ENCODE measurements around the gene TMPRSS6. TPM values are rescaled to one million over a fixed set of nuclear protein-coding genes. Genes with fewer than 3 reads are reported as not detected.

Gene TMPRSS6
- total and polyA plus RNA-seq, 2 of the 8 experiments (the other 6 are each of a cell fraction or from before 2014, with no cell fraction given) = 0.02 TPM; not detected in 1

GRCh38 chr22:37026325-37026724, 83.2 kb downstream of the TMPRSS6 start:
- DNase-seq (ENCODE audit: low read depth in 1 of 2, low spot score in 2 of 2) (no peak), FAIRE-seq (no peak)
- no peak overlapping the region; the same call in 1 of the 2 replicates for H4K8ac ChIP-seq (ENCODE audit: extremely low read depth, insufficient read depth, low read length)
- no peak overlapping the region for H3K56ac ChIP-seq (replicated peaks; ENCODE audit: insufficient read length, low read depth, low read length)
- WGBS, 2 experiments (ENCODE audit: extremely low coverage in 1 of 2, insufficient coverage in 1 of 2, insufficient read length in 1 of 2, insufficient replicate concordance in 2 of 2, low coverage in 1 of 2, low lambda C conversion rate in 2 of 2, missing lambda C conversion rate in 1 of 2) = 94% methylated on average over 5 of the region's 5 CpGs; no CpG with 5 or more reads in 1 of the 2 experiments
- H3K18ac ChIP-seq (ENCODE audit: extremely low read depth, low read length) = no peak overlapping the region
- no peak overlapping the region for H3K9ac ChIP-seq (replicated peaks in 1 of 4; ENCODE audit: extremely low read depth in 1 of 4, low read depth in 3 of 4, low read length in 3 of 4)
- H3K14ac ChIP-seq (ENCODE audit: insufficient read length) = no peak overlapping the region
- peaks cover 0 to 8% of the 10 kb centered on the region in 2 experiments; a peak in 1 of 4 replicates for H3K79me2 ChIP-seq (ENCODE audit: control insufficient read depth in 1 of 2, insufficient read depth in 2 of 2, low read length in 2 of 2)
- peaks cover 10 to 28% of the 10 kb centered on the region in 2 experiments for H4K20me1 ChIP-seq (replicated peaks in 1 of 2; ENCODE audit: control insufficient read depth in 1 of 2, insufficient read depth in 2 of 2, low read length in 2 of 2)
- H4K91ac ChIP-seq (replicated peaks; ENCODE audit: insufficient read length, low read length) = peak overlapping the region; percentile 8
- H2BK5ac ChIP-seq (ENCODE audit: low read depth, low read length) = no peak overlapping the region
- ChIA-PET CTCF (ENCODE audit: partially characterized antibody) (interaction anchor here (0.8 to 1.9 kb wide), 5 partner anchors 11 to 456 kb away, joined by 3 to 6 read pairs (median 4); no protein-coding TSS in a partner anchor), POLR2A (ENCODE audit: partially characterized antibody) (interaction anchor here (0.6 to 2.4 kb wide), 7 partner anchors 9 to 250 kb away, joined by 3 to 8 read pairs (median 3); partner anchors contain the start of gene IFT27)
- no peak overlapping the region for H2BK120ac ChIP-seq (replicated peaks; ENCODE audit: low read depth, low read length)
- no peak overlapping the region for H2BK15ac ChIP-seq (ENCODE audit: low read length)
- H3K9me3 ChIP-seq (ENCODE audit: insufficient read depth in 2 of 2, low read depth in 1 of 2, low read length in 1 of 2) = no peaks in the 10 kb centered on the region
- H3K27me3 ChIP-seq (replicated peaks in 1 of 4; ENCODE audit: control insufficient read depth in 3 of 4, extremely low read depth in 1 of 4, insufficient read depth in 3 of 4, low read length in 3 of 4) = no peaks in the 10 kb centered on the region
- no peak overlapping the region for H4K5ac ChIP-seq (ENCODE audit: insufficient read length, low read depth, low read length)
- no peak overlapping the region for H3K4ac ChIP-seq (replicated peaks; ENCODE audit: insufficient read length, low read depth, low read length)
- no peaks in the 10 kb centered on the region for H3K23me2 ChIP-seq (ENCODE audit: low read depth, low read length)
- peaks cover 3 to 51% (median 21%) of the 10 kb centered on the region in 4 experiments for H3K36me3 ChIP-seq (ENCODE audit: control insufficient read depth in 2 of 4, insufficient read depth in 4 of 4, low read length in 3 of 4)
- no peak overlapping the region for H2BK12ac ChIP-seq (ENCODE audit: low read depth, low read length)
- H3K4me3 ChIP-seq (ENCODE audit: extremely low read depth in 1 of 4, insufficient read depth in 2 of 4, low read depth in 3 of 4, low read length in 4 of 4) = no peak overlapping the region
- H3K4me2 ChIP-seq (ENCODE audit: insufficient read depth in 1 of 2, low read depth in 2 of 2, low read length in 2 of 2) = no peak overlapping the region
- no peak overlapping the region for H3K27ac ChIP-seq (ENCODE audit: low read depth, low read length)
- H3K4me1 ChIP-seq (replicated peaks in 1 of 4; ENCODE audit: control insufficient read depth in 3 of 4, insufficient read depth in 4 of 4, low read length in 3 of 4) = peaks cover 0 to 11% (median 4%) of the 10 kb centered on the region in 4 experiments; a peak in 4 of 7 replicates
- no peak overlapping the region for H2AK5ac ChIP-seq (ENCODE audit: low read depth, low read length)
- H2AFZ ChIP-seq (ENCODE audit: low read length) = no peak overlapping the region
- H3K23ac ChIP-seq (ENCODE audit: insufficient read length) = no peak overlapping the region
- no peak overlapping the region for H2BK20ac ChIP-seq (ENCODE audit: low read length)
- H3K79me1 ChIP-seq (ENCODE audit: low read depth, low read length) = peaks cover 10% of the 10 kb centered on the region
- no peak for TF ChIP-seq KDM5A (IDR thresholded peaks at IDR 0.05; ENCODE audit: low read length)
- TF ChIP-seq SIRT6 (IDR thresholded peaks at IDR 0.05; ENCODE audit: low read length) = no peak
- no peak for TF ChIP-seq PHF8 (conservative IDR thresholded peaks at IDR 0.05; ENCODE audit: low read depth, low read length)
- no peak for TF ChIP-seq JUND (IDR thresholded peaks at IDR 0.05; ENCODE audit: low read length)
- TF ChIP-seq EGR1 (IDR thresholded peaks at IDR 0.05; ENCODE audit: borderline replicate concordance, low read depth, low read length) = no peak
- TF ChIP-seq FOSL1 (IDR thresholded peaks at IDR 0.05; ENCODE audit: insufficient read depth, low read depth, low read length) = no peak
- TF ChIP-seq CREB1 (IDR thresholded peaks at IDR 0.05) = no peak
- TF ChIP-seq CEBPB (IDR thresholded peaks at IDR 0.05; ENCODE audit: low read depth, low read length) = no peak
- TF ChIP-seq SRF (IDR thresholded peaks at IDR 0.05; ENCODE audit: low read depth, low read length) = no peak
- no peak for TF ChIP-seq KDM1A (IDR thresholded peaks at IDR 0.05; ENCODE audit: borderline replicate concordance, low read length)
- TF ChIP-seq NRF1 (IDR thresholded peaks at IDR 0.05; ENCODE audit: low read depth, low read length) = no peak
- TF ChIP-seq POLR2AphosphoS5 (IDR thresholded peaks at IDR 0.05; ENCODE audit: low read depth, low read length) = no peak
- no peak for TF ChIP-seq SUZ12 (IDR thresholded peaks at IDR 0.05; ENCODE audit: low read length)
